Upper lobe of left lung (tissue), 6 donors: Measurements from ENCODE around the gene SLAMF7. TPM values are rescaled to one million over a fixed set of nuclear protein-coding genes. Genes with fewer than 3 reads are reported as not detected.
A peak's percentile ranks its signal among the peaks of the same experiment; 100 is the strongest.

ENCODE experiments used
- ATAC-seq, 2 donors: fragments of 200-7000 bp; cut with Tn5 transposase; one replicate each; pipeline ENCODE4 v1.9.1; 2022; ENCODE audit warnings: mild to moderate bottlenecking in 2 of 2, moderate library complexity in 2 of 2; ENCODE audit not compliant: low FRiP score in 2 of 2
- DNase-seq, 2 donors: peaks; one replicate each; pipeline ENCODE4 v3.0.0-alpha.2; 2019 to 2020
- H3K27ac ChIP-seq, 4 donors: fragments of 200-600 bp; sonication (generic); one replicate each; pipeline ENCODE4 v1.5.1; 2016 to 2019
- H3K27me3 ChIP-seq, 4 donors: fragments of 200-600 bp; sonication (generic); one replicate each; pipeline ENCODE4 v1.5.1; 2017 to 2019
- H3K36me3 ChIP-seq, 4 donors: fragments of 200-600 bp; sonication (generic); one replicate each; pipeline ENCODE4 v1.5.1; 2016 to 2019
- H3K4me1 ChIP-seq, 4 donors: fragments of 200-600 bp; sonication (generic); one replicate each; pipeline ENCODE4 v1.5.1; 2018 to 2019
- H3K4me3 ChIP-seq, 4 donors: fragments of 200-600 bp; sonication (generic); one replicate each; pipeline ENCODE4 v1.5.1; 2017 to 2019; ENCODE audit warnings: mild to moderate bottlenecking in 2 of 4, moderate library complexity in 1 of 4
- H3K9me3 ChIP-seq, 4 donors: fragments of 200-600 bp; sonication (generic); one replicate each; pipeline ENCODE4 v1.5.1; 2018 to 2019
- EP300 ChIP-seq, 4 donors: sonication (generic); formaldehyde crosslinking; IDR thresholded peaks; one replicate each; pipeline ENCODE4 v1.5.1; 2017; ENCODE audit warnings: antibody characterized with exemption in 4 of 4, control low read depth in 2 of 4
- POLR2A ChIP-seq, 4 donors: fragments of 450-650 bp; IDR thresholded peaks; one replicate each; pipeline ENCODE4 v1.5.1; 2016 to 2017; ENCODE audit warnings: antibody characterized with exemption in 4 of 4, mild to moderate bottlenecking in 2 of 4
- POLR2AphosphoS5 ChIP-seq, 2 donors: sonication (generic); formaldehyde crosslinking; IDR thresholded peaks; one replicate each; pipeline ENCODE4 v1.5.1; 2017; ENCODE audit warnings: antibody characterized with exemption in 2 of 2
- WGBS, 2 donors: methylation state at CpG; one replicate each; pipeline ENCODE4 v1.1.5; 2017 to 2018; 5-methylcytosine and 5-hydroxymethylcytosine counted together
- total RNA-seq, 6 donors: library from RNA; depleted of rRNA in 4 of 6; stranded (reverse); fragments of >200 nt in 4 of 6; gene quantifications; one replicate each; pipeline versions ENCODE4 v1.1.0 to v1.2.1, GENCODE V29; 2016 to 2021
- TF ChIP-seq, protein P1 (sequence below), 6 experiments: fragments of 450-650 bp in 4 of 6; fragments of 200-600 bp in 2 of 6; sonication (generic) in 2 of 6; IDR thresholded peaks; one replicate each; pipeline ENCODE4 v1.5.1; 2016 to 2019; ENCODE audit warnings: antibody characterized with exemption in 6 of 6
- donor health status: DM: no; HTN: no; CAD: no; lungs with moderate emphysema.
- donor health status: DM: no; HTN: yes; CAD: no; lungs with severe emphysema.

The SLAMF7 gene
- total RNA-seq, 6 donors from 2014 or later = 0.67 to 17.2 (median 3.5) TPM

GRCh38 chr1:160768295-160768657, 29.2 kb downstream of the SLAMF7 start:
- H3K27ac ChIP-seq = peak overlapping the region in 3 of 4 donors; percentile 17 to 63 (median 49)
- ATAC-seq (peak; percentile 69 to 78), DNase-seq (peak in 1 of 2 donors; percentile 64)
- no peak overlapping the region for H3K4me3 ChIP-seq
- TF ChIP-seq POLR2AphosphoS5 (IDR thresholded peaks at IDR 0.05) = no peak
- TF ChIP-seq, protein P1, sequence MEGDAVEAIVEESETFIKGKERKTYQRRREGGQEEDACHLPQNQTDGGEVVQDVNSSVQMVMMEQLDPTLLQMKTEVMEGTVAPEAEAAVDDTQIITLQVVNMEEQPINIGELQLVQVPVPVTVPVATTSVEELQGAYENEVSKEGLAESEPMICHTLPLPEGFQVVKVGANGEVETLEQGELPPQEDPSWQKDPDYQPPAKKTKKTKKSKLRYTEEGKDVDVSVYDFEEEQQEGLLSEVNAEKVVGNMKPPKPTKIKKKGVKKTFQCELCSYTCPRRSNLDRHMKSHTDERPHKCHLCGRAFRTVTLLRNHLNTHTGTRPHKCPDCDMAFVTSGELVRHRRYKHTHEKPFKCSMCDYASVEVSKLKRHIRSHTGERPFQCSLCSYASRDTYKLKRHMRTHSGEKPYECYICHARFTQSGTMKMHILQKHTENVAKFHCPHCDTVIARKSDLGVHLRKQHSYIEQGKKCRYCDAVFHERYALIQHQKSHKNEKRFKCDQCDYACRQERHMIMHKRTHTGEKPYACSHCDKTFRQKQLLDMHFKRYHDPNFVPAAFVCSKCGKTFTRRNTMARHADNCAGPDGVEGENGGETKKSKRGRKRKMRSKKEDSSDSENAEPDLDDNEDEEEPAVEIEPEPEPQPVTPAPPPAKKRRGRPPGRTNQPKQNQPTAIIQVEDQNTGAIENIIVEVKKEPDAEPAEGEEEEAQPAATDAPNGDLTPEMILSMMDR (IDR thresholded peaks at IDR 0.05) = peak in 5 of 6 experiments; percentile 13 to 62 (median 35)
- no peaks in the 10 kb centered on the region for H3K27me3 ChIP-seq
- H3K4me1 ChIP-seq = peaks cover 0 to 8% (median 5%) of the 10 kb centered on the region in 4 donors
- no peaks in the 10 kb centered on the region for H3K9me3 ChIP-seq
- H3K36me3 ChIP-seq = no peaks in the 10 kb centered on the region

GRCh38 chr1:160772331-160772730, 33.3 kb downstream of the SLAMF7 start:
- TF ChIP-seq EP300 (IDR thresholded peaks at IDR 0.05) (no peak), POLR2AphosphoS5 (IDR thresholded peaks at IDR 0.05) (no peak), POLR2A (IDR thresholded peaks at IDR 0.05) (no peak)
- TF ChIP-seq, protein P1 (IDR thresholded peaks at IDR 0.05) = no peak
- no peaks in the 10 kb centered on the region for H3K36me3 ChIP-seq
- no peaks in the 10 kb centered on the region for H3K9me3 ChIP-seq
- no peak overlapping the region for H3K27ac ChIP-seq
- ATAC-seq (no peak), DNase-seq (no peak)
- no peak overlapping the region for H3K4me3 ChIP-seq
- WGBS, 2 donors = 96% methylated on average over 1 of the region's 1 CpG
- H3K27me3 ChIP-seq = no peaks in the 10 kb centered on the region
- peaks cover 0 to 8% (median 5%) of the 10 kb centered on the region in 4 donors for H3K4me1 ChIP-seq

- DNase-seq (no peak), ATAC-seq (no peak)
- H3K4me1 ChIP-seq = peaks cover 0 to 3% (median under 1%) of the 10 kb centered on the region in 4 donors
- 75 to 80% methylated on average over 3 of the region's 3 CpGs for WGBS, 2 donors
- no peaks in the 10 kb centered on the region for H3K9me3 ChIP-seq
- H3K4me3 ChIP-seq = no peak overlapping the region
- H3K27me3 ChIP-seq = no peaks in the 10 kb centered on the region
- no peak overlapping the region for H3K27ac ChIP-seq
- TF ChIP-seq POLR2A (IDR thresholded peaks at IDR 0.05) (no peak), POLR2AphosphoS5 (IDR thresholded peaks at IDR 0.05) (no peak), EP300 (IDR thresholded peaks at IDR 0.05) (no peak)
- TF ChIP-seq, protein P1 (IDR thresholded peaks at IDR 0.05) = no peak
- H3K36me3 ChIP-seq = no peaks in the 10 kb centered on the region
These were observed 34.0 kb downstream of the SLAMF7 start for GRCh38 chr1:160773093-160773492.

DNA sequence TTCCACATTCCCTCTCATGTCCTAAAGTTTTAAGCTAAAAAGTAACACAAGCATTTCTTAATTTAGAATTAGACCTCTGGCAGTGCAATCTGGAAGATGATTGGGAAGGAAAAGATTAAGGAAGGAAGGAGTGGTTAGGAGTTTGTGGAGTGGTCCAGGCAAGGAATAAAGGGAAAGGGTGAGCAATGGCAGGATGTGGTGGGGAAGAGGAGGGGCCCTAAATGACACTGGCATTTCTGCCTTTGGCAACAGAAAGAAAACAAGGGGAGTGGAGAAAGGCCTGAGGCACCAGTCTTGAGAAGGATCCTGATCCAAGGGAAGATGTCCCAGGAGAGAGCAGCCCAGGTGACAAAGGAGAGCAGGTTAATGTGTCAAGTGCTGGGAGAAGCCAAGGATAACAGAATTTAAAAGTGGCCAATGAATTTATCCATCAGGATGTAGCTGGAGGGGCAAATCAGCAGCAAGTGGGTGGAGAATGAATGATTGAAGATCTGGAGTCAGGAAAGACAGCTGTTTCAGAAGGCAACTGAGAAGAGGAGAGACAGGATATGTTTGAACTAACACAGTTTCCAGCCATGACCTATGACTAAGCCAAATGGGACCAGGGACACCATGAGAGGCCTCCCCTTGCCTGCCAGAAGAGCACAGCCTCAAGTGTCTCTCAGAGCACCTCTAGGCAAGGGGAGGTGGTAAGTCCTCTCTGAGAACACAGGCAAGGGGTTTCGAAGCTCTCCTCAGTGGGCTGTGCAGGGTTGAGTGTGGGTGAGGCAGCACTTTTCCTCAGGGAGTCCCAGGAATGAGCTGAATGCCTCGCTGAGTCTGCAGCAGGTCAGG, 36.1 kb downstream of the SLAMF7 start:
- ATAC-seq = no peak

More for the DNA sequence above, 36.1 kb downstream of the SLAMF7 start:
- TF ChIP-seq, protein P1 (IDR thresholded peaks at IDR 0.05) = no peak
- TF ChIP-seq EP300 (IDR thresholded peaks at IDR 0.05) (no peak), POLR2A (IDR thresholded peaks at IDR 0.05) (no peak), POLR2AphosphoS5 (IDR thresholded peaks at IDR 0.05) (no peak)
- Histone ChIP-seq H3K4me3 (no peak overlapping the region), H3K36me3 (no peaks in the 10 kb centered on the region), H3K27ac (no peak overlapping the region), H3K27me3 (no peaks in the 10 kb centered on the region), H3K4me1 (no peaks in the 10 kb centered on the region), H3K9me3 (no peaks in the 10 kb centered on the region)
- no peak for DNase-seq
- WGBS, 2 donors = 81% methylated on average over 2 of the region's 2 CpGs; no CpG with 5 or more reads in 1 of the 2 donors
